ENCODE measurements around the gene AXDND1.
"Not testable (repeated sequence)": the region's sequence is repeated elsewhere in the genome, so short reads cannot be mapped to it uniquely, and the experiment has no call there.

The AXDND1 gene

GRCh38 chr1:179474713-179475112 is 108.9 kb downstream of the AXDND1 start:
- DNase-seq (no peak), ATAC-seq (no peak)

DNA sequence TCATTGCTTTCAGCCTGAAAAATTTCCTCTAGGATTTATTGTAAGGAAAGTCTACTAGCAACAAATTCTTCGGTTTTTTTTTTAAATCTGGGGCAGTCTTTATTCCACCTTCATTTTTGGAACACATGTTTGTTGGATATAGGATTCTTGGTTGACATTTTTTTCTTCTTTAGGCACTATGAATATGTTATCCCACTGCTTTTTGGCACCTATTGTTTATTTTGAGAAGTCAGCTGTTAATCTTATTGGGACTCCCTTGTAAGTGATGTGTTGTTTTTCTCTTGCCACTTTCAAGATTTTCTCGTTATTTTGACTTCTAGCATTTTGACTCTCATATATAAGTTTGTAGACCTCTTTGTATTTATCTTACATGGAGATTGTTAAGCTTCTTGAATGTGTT is 110.7 kb downstream of the AXDND1 start:
- no peak for DNase-seq
- ATAC-seq = no peak

GRCh38 chr1:179478370-179478769 is 112.6 kb downstream of the AXDND1 start:
- no peak for ATAC-seq
- no peak for DNase-seq

DNA sequence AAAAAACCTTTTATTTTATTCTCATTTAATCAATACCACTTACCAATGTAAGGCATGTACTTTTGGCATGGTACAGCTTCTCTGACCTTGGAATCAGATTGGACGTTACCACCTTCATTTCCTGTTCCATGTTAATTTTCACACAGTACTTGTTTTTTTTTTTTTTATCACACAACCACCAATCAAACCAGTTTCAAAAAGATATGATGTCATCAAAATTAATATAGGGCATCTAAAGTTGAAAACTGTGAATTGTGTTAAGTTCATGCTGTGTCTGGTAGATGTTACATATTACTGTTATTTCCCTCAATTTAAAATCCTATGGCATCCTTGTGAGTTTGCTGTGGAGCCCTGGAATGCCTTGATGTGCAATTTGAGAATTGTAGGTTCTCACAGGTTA is 124.8 kb downstream of the AXDND1 start:
- no peak for ATAC-seq
- no peak for DNase-seq

DNA sequence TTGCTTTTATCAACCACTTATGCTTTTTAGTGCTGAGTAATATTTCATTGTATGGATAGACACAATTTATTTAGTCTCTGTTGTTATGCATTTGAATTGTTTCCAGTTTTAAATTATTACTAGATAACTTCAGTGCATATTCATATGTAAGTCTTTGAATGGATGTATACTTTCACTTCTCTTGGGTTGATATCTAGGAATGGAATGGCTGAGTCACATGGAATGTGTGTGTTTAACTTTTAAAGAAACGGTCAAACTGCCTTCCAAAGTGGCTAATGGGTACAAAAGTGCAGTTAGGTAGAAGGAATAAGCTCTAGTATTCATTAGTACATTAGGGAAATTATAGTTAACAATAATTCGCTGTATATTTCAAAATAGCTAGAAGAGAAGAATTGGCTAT is 127.6 kb downstream of the AXDND1 start:
- DNase-seq (no peak), ATAC-seq (no peak)

GRCh38 chr1:179506199-179506598 is 140.4 kb downstream of the AXDND1 start:
- no peak for ATAC-seq
- DNase-seq = no peak

GRCh38 chr1:179509384-179509783 is 143.6 kb downstream of the AXDND1 start:
- ATAC-seq = no peak
- no peak for DNase-seq

DNA sequence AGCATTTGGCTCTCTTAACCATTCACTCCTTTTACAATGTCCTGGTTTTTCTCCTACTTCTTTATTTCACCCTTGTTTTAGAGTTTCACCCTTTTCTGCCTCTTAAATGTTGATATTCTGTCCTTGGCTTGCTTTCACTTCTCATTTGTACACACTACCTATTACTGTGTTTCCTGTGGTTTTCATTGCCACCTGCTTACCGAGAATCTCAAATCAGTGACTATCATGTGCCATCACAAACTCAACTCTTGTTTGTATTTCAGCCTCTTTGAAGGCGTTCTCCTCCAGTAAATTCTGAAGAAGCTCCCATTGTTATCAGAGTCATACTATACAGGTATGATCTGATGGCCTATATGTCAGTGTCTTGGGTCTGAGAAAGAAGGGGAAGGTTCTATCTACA is 144.3 kb downstream of the AXDND1 start:
- ATAC-seq = no peak
- no peak for DNase-seq

GRCh38 chr1:179516976-179517705 is 151.4 kb downstream of the AXDND1 start:
- ATAC-seq (no peak), DNase-seq (no peak)

GRCh38 chr1:179518544-179518943 is 152.8 kb downstream of the AXDND1 start:
- not testable (repeated sequence) for ATAC-seq, DNase-seq

DNA sequence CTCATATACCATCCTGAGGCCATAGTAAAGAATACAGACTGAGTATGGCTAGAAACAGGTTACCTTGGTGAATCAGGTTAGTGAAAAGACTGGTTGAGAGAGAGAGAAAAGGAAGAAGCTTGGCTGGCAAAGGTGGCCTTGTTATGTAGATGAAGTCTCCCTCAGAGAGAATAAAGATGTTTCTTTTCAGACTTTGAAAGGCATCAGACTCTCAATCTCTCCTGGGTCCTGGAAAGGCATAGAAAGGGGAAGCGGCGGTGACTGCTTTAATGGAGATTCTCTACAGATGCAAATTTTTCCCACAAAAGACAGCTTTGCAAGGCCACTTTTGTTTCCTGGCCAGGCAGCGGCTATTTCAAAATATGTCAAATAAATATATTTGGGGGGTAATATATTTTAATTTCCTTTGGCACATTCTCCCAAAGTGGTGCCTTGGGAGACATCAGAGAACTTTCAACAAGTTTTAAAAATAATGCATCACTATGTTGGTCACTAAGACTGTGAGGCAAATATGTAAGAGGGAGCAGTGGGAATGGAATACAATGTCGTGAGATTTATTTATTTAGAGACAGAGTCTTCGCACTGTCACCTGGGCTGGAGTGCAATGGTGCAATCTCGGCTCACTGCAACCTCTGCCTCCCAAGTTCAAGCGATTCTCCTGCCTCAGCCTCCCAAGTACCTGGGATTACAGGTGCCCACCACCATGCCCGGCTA is 163.9 kb downstream of the AXDND1 start:
- no peak for DNase-seq
- ATAC-seq = no peak

DNA sequence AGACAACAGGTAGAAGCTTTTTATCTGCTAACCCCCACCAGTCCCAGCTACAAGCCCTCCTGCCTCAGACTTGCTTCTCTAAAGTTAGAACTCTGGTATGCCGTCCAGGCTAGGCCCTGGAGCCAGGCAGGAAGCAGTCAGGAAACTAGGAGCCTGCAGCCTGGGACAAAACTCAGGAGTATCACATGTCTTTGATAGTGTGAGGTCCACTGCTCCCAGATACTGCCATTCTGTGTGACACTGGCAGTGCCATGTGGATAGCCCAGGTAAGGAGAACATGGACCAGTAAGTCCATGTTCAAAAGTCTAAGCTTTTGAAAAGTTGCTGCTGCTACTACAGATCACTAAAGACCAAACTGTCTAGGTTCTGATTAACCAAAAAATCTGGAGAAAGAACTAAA is 164.6 kb downstream of the AXDND1 start:
- no peak for DNase-seq
- ATAC-seq = no peak

- ATAC-seq (no peak), DNase-seq (no peak)
Observed at GRCh38 chr1:179541774-179542173, 176.0 kb downstream of the AXDND1 start.

DNA sequence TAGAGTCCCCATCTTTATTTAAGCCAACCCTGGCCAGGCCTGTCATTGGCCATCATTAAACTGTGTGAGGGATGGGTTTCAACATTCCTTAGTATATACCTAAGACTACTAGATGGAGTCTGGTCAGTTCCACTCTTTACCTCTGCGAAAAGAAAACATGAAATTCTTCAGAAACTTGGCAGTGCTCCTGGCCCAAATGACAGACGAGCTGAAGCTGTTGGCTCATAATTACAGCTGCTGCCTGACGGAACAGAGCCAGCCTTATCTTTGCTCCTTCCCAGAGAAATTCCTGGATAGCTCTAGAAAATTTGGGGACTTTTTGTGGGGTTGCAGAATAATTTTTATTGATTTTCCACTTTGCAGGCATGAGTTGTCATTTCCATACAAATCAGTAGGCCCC is 179.6 kb downstream of the AXDND1 start:
- DNase-seq = no peak
- no peak for ATAC-seq

GRCh38 chr1:179547021-179547535 is 181.3 kb downstream of the AXDND1 start:
- no peak for ATAC-seq
- no peak for DNase-seq

GRCh38 chr1:179548666-179549367 is 183.0 kb downstream of the AXDND1 start:
- DNase-seq = no peak
- no peak for ATAC-seq

- DNase-seq (no peak), ATAC-seq (no peak)
Observed at GRCh38 chr1:179549368-179549700, 183.6 kb downstream of the AXDND1 start.

DNA sequence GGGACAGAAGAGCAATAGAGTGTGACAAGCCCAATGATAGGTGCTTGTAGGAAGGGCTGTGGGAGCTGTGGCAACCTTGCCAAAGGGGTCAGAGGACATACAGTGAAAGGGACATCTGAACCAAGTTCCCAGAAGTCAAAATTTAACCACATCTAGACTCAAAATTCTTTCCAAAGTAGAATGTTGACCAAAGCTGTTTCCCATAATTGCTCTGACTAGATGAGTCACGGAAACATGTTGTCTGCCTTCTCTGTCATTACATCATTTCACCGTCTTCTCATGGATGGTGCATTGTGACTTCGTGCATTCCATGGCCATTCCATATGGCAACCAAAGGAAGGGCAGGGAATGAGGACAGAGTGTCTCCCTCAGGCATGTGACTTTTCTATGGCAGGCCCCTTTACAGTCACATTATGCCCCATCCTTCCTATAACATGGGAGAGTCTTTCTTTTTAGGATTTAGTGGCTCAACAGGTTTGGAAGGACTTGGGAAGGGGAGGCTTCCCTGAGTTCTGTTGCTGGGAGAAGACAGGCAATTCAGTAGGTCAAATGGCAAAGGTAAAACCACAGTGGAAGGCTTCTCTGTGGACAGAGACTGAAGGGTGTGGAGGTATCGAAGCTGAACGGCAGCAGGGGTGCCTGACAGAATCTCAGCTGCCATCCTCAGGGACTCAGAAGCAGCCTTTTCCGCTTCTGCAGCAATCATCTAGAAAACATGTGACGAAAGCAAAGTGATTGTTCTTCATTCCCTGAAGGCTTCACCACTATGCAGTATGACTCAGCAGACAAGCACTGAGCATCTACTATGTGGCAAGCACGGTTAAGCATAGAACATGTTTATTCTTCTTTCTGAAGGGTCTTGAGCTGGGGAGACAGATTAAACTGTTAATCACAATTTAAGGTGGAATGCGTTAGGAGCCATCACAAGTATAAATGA is 185.2 kb downstream of the AXDND1 start:
- no peak for ATAC-seq
- no peak for DNase-seq

DNA sequence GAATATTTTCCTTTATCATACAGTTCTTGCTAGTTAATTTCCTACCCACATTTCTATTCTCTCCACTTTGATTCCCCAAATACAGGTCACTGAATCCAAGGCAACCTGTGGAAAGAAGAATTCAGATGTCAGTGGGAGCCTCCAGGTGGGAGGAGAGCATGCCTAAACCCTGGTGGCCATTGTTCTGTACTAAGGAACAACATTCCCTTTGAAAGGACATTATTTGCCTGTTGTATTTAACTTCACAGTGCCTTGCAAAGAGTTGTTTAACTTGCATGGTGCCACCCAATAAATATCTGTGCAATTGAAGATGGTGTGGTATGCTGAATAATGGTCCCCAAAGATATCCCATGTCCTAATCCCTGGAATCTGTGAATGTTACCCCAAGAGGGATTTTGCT is 188.7 kb downstream of the AXDND1 start:
- ATAC-seq = no peak
- no peak for DNase-seq

DNA sequence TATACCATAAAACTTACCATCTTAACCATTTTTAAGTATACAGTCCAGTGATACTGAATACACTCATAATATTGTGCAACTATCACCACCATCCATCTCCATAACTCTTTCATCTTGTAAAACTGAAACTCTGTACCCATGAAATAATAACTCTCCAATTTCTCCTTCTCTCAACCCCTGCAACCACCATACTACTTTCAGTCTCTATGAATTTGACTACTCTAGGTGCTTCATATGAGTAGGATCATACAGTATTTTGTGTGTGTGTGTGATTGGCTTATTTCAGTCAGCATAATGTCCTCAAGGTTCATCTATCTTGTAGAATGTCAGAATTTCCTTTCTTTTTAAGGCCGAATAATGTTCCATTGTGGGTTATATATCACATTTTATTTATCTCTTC is 192.3 kb downstream of the AXDND1 start:
- DNase-seq = no peak
- peak; percentile 32 for ATAC-seq

DNA sequence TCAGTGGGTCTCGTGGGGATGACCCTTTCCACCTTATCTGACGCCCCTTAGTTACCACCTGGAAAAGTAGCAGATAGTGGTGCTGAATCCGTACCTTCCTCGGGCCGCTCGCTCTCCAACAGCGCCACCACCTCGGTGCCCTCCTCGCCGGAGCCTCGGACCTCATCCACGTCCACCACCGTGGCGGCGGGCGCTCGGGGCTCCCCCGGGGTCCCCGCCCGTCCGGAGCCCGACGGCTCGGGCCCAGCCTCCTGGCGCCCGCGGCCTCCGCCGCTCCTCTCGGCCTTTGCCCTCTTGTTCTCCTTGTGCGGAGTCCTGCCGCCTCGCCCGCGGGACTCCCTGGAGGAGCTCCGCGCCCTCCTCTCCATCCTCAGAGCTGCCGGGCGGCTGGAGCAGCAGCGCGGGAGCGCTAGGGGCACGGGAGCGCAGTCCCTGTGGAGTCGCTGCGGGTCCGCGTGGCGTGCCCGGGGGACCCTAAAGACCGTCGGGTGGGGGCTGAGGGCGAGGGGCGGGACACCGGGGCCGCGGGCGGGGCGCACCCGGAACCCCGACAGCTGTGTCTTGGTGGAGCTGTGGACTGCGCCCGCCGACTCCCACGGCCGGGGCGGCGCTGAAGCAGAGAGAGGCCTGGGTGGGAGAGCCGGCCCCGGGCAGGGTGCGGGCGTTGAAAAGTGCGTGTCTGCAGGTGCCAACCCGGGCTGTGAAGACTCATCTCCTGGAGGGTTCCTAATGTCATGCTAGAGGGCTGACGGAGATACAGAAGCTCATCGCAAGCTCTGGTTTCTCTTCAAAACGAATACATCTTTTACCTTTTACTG is 209.9 kb downstream of the AXDND1 start, which contains the start of gene NPHS2:
Gene NPHS2 (minus strand): TSS at position 452 of the 818 bp plus-strand sequence. CDS start 84 bp downstream, at position 368.
- DNase-seq (no peak), ATAC-seq (no peak)

Measured in stimulated activated naive CD8-positive, alpha-beta T cell treated with anti-CD3 and anti-CD28 coated beads, Interleukin-15, Interleukin-2, amounts not matched to agents 100 U/mL and 50 U/mL, for 24 hours (primary cell).